Adrenal gland (tissue), 12 donors: ENCODE data around the gene SERP2. TPM values are rescaled to one million over a fixed set of nuclear protein-coding genes. Genes with fewer than 3 reads are reported as not detected.

ENCODE experiments used
- DNase-seq, 7 donors: peaks; one replicate each; pipeline ENCODE4 v3.0.0-alpha.2; 2019 to 2020
- H3K27ac ChIP-seq, 5 donors: fragments of 200-600 bp; sonication (generic) in 4 of 5; 1 replicate in 3 of 5; 2 replicates in 2 of 5; pipeline versions ENCODE4 v1.5.1 to v1.8.0; 2016 to 2020; ENCODE audit warnings: mild to moderate bottlenecking in 1 of 5
- H3K27me3 ChIP-seq: fragments of 200-600 bp; 2 replicates; pipeline ENCODE4 v1.8.0; 2021
- H3K36me3 ChIP-seq, 2 donors: fragments of 200-600 bp; replicated peaks in 1 of 2; 1 replicate in 1 of 2; 2 replicates in 1 of 2; pipeline versions ENCODE4 v1.5.1 to v1.8.0; 2018 to 2022
- H3K4me1 ChIP-seq, 2 donors: fragments of 200-600 bp; replicated peaks in 1 of 2; 1 replicate in 1 of 2; 2 replicates in 1 of 2; pipeline versions ENCODE4 v1.5.1 to v1.8.0; 2018 to 2021
- H3K4me3 ChIP-seq, 4 donors: fragments of 200-600 bp; sonication (generic) in 3 of 4; one replicate each; pipeline ENCODE4 v1.5.1; 2016 to 2018
- H3K9me3 ChIP-seq, 3 donors: fragments of 200-600 bp; sonication (generic) in 1 of 3; replicated peaks in 1 of 3; 1 replicate in 2 of 3; 2 replicates in 1 of 3; pipeline versions ENCODE4 v1.5.1 to v1.8.0; 2016 to 2021
- CTCF ChIP-seq, 6 experiments: fragments of 450-650 bp in 4 of 6; fragments of 200-600 bp in 2 of 6; sonication (generic) in 1 of 6; IDR thresholded peaks; 1 replicate in 5 of 6; 2 replicates in 1 of 6; pipeline versions ENCODE4 v1.5.1 to v1.8.0; 2016 to 2021; ENCODE audit warnings: antibody characterized with exemption in 6 of 6, mild to moderate bottlenecking in 2 of 6, moderate library complexity in 1 of 6
- POLR2A ChIP-seq, 2 donors: fragments of 450-650 bp; IDR thresholded peaks; one replicate each; pipeline ENCODE4 v1.6.1; 2017; ENCODE audit warnings: antibody characterized with exemption in 2 of 2, mild to moderate bottlenecking in 2 of 2, moderate library complexity in 1 of 2
- WGBS, 4 donors: extraction: QIAGEN DNeasy Blood & Tissue Kit in 2 of 4; methylation state at CpG; one replicate each; pipeline versions ENCODE4 v1.1.5 to v1.1.7; 2013 to 2017; 5-methylcytosine and 5-hydroxymethylcytosine counted together
- intact Hi-C, 2 donors: fragments of 100-400 bp; cut with DNase I; formaldehyde crosslinking; loops; one replicate each; pipeline versions ENCODE4 v1.14.1 to v1.15.0; 2022 to 2023
- polyA plus RNA-seq, 3 donors: library from polyadenylated mRNA; stranded (reverse); fragments of 200-250 nt in 2 of 3; fragments of 350-450 nt in 1 of 3; fragmentation: Illumina TruSeq in 1 of 3; extraction: RNeasy Lipid Tissue Mini Kit (QIAGEN cat#74804) in 1 of 3; gene quantifications; one replicate each; pipeline ENCODE4 v1.2.3, GENCODE V29; 2013 to 2014
- total RNA-seq, 9 donors: library from RNA; depleted of rRNA in 4 of 9; stranded (reverse); fragments of >200 nt in 4 of 9; fragments of 120-200 nt in 1 of 9; fragmentation: NEBNext Ultra II Directional in 1 of 9; extraction: Animal tissue kit (Norgen Biotek cat#: 25700) in 1 of 9; gene quantifications; one replicate each; pipeline versions ENCODE4 v1.1.0 to v1.2.4, GENCODE V29; 2013 to 2023
- donor health status: healthy with polysubstance abuse.
- donor health status: Bipolar disorder and iron deficiency.
- donor health status: DM: yes; HTN: yes; CAD: no.
- donor health status: DM: no; HTN: no; CAD: no.
- donor health status: DM: no; HTN: no; CAD: no.
- donor health status: DM: yes; HTN: yes; CAD: no.

SERP2 gene
- total and polyA plus RNA-seq, 12 donors = 2.6 to 11.3 (median 4.5) TPM

GRCh38 chr13:44368062-44368591, 5.5 kb upstream of the SERP2 start:
- intact Hi-C loops = no loop called here
- no peak for DNase-seq
- TF ChIP-seq POLR2A (IDR thresholded peaks at IDR 0.05) = no peak
- no peak for TF ChIP-seq CTCF (IDR thresholded peaks at IDR 0.05)
- Histone ChIP-seq H3K9me3 (no peaks in the 10 kb centered on the region), H3K36me3 (no peaks in the 10 kb centered on the region), H3K4me1 (peaks cover 0 to 8% of the 10 kb centered on the region in 2 donors), H3K4me3 (no peak overlapping the region), H3K27ac (no peak overlapping the region), H3K27me3 (no peaks in the 10 kb centered on the region)
- WGBS, 4 donors = 26 to 48% (median 44%) methylated on average over 6 of the region's 6 CpGs

- no peak overlapping the region for H3K27ac ChIP-seq
- no peak overlapping the region for H3K4me3 ChIP-seq
- no peaks in the 10 kb centered on the region for H3K9me3 ChIP-seq
- H3K36me3 ChIP-seq = no peaks in the 10 kb centered on the region
- DNase-seq = no peak
- WGBS, 4 donors = 75 to 83% (median 78%) methylated on average over 5 of the region's 5 CpGs
- H3K27me3 ChIP-seq = no peaks in the 10 kb centered on the region
- H3K4me1 ChIP-seq = peaks cover 0 to 8% of the 10 kb centered on the region in 2 donors
- intact Hi-C loops = no loop called here
- TF ChIP-seq POLR2A (IDR thresholded peaks at IDR 0.05) (no peak), CTCF (IDR thresholded peaks at IDR 0.05) (no peak)
Observed at GRCh38 chr13:44368599-44369368, 4.8 kb upstream of the SERP2 start.

GRCh38 chr13:44371421-44371820, 2.2 kb upstream of the SERP2 start:
- H3K4me1 ChIP-seq = no peaks in the 10 kb centered on the region
- WGBS, 4 donors = 90 to 95% (median 92%) methylated on average over 3 of the region's 3 CpGs
- no peak for TF ChIP-seq CTCF (IDR thresholded peaks at IDR 0.05)
- TF ChIP-seq POLR2A (IDR thresholded peaks at IDR 0.05) = no peak
- H3K27ac ChIP-seq = no peak overlapping the region
- no peak overlapping the region for H3K4me3 ChIP-seq
- DNase-seq = no peak
- no peaks in the 10 kb centered on the region for H3K27me3 ChIP-seq
- H3K9me3 ChIP-seq = no peaks in the 10 kb centered on the region
- no peaks in the 10 kb centered on the region for H3K36me3 ChIP-seq
- intact Hi-C loops = no loop called here

GRCh38 chr13:44373247-44373600, 400 bp upstream of the SERP2 start:
- WGBS, 4 donors = 33 to 77% (median 43%) methylated on average over 9 to 29 of the region's 29 CpGs
- intact Hi-C loops = no loop called here
- no peak for TF ChIP-seq POLR2A (IDR thresholded peaks at IDR 0.05)
- no peak for TF ChIP-seq CTCF (IDR thresholded peaks at IDR 0.05)
- no peaks in the 10 kb centered on the region for H3K9me3 ChIP-seq
- H3K27me3 ChIP-seq = no peaks in the 10 kb centered on the region
- H3K36me3 ChIP-seq = no peaks in the 10 kb centered on the region
- peak overlapping the region in 2 of 4 donors; percentile 17 to 70 for H3K4me3 ChIP-seq
- DNase-seq = no peak
- H3K4me1 ChIP-seq = no peaks in the 10 kb centered on the region
- peak overlapping the region in 1 of 5 donors; percentile 71 for H3K27ac ChIP-seq
